ENCODE measurements around the gene FNDC5.
A peak's percentile ranks its signal among the peaks of the same experiment; 100 is the strongest.

The FNDC5 gene

DNA sequence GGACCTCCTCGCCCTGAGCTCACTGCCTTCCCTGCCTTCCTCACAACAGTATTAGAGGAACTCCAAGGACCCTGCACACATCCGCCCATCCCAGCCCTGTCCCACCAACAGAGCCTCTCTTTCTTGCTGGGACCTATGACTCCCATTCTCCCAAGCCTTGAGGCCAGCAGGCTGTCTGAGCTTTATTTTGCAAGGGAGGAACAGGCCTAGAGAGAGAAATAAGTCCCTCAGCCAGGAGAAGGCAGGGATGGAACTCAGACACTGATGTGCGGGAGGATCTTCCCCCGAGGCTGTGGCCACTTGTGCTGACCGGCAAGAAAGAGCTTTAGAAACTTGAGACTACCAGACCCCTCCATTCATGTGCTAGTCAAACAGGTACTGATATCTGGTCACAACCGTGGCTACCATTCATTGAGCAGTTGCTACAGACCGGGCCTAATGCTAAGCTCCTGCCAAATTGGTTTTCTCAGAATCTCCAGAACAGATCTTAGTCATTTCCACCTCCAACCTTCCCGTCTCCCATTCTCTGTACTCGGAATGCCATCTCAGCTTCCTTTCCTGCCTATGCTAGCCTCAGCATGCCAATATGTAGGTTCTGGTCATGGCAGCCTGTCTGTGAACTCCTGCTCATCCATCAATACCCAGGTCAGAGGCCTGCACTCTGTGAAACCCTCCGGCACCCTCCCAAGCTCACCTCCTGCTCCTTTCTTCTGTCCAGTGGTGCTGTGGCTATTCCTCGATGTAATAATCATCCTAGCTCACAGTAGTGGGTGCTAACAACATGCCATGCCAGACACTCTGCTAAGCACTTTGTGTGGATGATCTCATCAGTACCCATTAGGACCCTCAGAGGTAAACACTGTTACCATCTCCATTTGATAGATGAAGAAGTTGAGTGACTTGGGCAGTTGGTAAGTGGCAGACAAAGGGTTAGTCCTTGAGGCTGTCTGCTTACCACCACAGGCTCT, 26.7 kb upstream of the FNDC5 start:
- DNase-seq, result no peak

- no peak for DNase-seq
Measured at GRCh38 chr1:32896451-32896850, 25.7 kb upstream of the FNDC5 start.

DNA sequence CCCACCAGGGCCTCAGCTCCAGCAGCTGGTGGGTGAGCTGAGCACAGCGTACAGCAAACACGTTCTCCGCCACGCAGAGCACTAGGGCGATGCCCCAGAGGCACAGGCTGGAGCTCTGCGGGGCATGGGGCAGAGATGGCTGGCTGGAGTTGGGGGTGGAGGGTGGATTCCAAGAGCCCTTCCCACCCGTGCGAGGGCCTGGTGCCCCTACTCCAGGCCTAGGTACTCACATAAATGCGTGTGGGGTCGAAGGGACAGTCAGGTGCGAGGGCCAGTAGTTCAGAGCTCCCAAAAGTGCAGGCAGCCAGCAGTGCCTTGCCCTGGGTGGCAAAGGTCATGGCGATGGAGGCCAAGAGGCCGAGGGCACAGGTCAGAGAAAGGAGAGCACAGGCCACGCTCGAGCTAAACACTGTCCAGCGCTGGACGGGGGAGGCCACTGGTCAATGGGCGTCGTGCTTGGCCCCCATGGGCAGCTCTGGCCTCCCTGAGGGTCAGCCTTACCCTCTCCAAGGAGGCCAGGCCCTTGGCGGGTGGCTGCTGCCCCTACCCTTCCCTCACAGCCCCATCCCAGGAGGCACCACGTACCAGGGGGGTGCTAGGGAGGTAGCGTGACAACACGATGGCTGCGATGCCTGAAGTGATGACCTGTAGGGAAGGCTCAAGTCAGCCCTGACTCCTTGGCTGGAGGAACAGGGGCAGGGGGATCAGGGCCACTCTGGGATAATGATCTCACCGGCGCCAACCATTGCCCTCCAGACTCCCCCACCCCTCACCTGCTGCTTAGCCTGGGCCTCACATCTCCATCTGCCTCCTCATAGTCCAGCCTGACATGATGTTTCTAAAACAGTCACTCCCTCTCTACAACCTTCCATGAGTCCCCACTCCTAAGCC, 24.9 kb upstream of the FNDC5 start:
- DNase-seq, result no peak

GRCh38 chr1:32894681-32895080, 24.0 kb upstream of the FNDC5 start:
- no peak for DNase-seq

DNA sequence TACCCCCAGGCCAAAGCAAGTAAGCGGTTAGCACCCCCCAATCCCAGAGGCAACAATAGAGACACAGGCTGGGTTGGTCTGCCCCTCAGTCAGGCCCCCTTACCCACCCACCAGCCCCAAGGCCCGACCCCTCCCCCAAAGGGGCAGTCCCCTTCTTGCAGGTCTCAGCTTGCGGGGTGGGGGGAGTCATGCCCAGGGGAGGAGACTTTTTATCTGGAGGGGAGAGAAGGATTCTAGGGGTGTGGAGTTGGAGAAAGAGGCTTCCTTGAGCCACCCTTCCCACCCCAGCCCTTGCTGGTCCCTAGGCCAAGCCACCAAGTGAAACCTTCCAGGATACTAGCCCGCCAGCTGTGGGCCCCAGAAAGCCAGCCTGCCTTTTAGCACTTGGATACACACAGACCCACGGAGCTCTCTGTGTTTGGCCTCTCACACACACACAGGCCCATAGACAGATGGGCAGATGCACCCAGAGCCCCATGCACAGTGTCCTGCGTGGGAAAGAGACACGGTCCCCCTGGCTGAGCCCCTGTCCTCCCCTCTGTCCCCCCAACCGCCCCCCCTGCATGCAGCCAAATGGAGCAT, 23.4 kb upstream of the FNDC5 start:
- DNase-seq, result no peak

GRCh38 chr1:32893198-32894018, 22.7 kb upstream of the FNDC5 start:
- DNase-seq, result no peak

DNA sequence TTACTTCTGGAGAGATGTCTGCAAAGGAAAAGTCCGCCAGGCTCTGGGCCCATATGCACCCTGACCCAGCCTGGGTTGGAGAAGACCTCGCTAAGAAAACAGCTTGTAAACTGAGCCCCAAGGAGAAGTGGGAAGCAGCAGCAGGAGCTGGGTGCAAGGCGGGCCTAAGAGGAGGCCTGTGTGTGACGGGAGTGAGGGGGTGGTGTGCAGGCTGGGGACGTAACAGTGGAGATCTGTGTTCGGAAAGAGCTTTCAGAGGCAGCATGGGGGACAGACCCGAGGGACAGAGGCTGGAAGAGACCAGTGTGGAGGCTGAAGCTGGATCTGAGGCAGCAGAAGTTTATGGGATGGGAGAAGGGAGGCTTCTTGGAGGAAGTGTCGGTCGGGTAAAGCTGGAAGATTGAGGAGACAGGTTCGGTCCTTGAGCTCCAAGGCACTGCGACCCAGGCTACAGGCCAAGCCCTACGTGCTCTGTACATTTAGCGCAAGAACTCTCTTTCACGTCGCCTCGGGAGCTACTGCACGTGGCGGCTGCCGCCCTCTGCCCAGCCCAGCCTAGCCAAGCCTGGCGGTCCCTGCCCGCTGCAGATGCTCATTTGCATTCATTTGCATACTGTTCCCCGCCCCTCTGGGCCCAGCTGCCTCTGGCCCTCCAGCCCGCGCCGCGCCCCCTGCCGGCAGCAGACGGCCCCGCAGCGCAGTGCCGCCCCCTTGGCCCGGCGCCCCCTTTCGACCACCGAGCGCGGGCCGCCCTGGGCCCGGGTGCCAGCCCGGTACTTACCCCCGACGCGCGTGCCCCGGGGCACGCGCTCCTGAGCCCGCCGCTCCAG, 21.9 kb upstream of the FNDC5 start:
- DNase-seq, result peak; percentile 46

DNA sequence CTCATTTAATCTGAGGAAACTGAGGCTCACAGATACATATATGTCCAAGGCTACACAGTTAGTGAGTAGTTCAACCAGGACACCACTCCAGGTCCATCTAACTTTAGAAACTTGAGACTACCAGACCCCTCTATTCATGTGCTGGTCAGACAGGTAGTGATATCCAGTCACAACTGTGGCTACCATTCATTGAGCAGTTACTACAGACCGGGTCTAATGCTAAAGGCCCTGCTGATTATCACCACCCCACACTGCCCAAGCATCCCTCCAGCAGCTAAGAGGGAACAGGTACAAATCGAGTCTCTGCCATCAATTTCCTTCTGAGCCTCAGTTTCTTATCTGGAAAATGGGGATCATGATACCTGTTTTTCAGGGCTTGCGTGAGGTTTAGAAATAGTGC, 20.9 kb upstream of the FNDC5 start:
- no peak for DNase-seq

DNA sequence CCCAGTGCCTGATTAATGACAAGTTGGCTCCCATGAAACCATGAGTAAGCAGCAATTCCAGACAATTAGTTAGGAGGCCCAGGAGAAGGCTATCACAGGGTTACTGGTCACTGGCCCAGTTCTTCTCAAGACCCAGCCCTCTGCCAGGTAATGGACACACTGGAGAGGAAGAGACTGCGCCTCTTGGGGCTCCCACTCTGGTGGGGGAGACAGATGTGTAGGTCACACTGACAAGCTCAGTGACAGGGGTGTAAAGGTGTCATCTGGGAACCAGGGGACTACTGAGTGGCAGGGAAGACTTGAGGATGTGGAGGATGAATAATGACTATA, 20.5 kb upstream of the FNDC5 start:
- no peak for DNase-seq

DNA sequence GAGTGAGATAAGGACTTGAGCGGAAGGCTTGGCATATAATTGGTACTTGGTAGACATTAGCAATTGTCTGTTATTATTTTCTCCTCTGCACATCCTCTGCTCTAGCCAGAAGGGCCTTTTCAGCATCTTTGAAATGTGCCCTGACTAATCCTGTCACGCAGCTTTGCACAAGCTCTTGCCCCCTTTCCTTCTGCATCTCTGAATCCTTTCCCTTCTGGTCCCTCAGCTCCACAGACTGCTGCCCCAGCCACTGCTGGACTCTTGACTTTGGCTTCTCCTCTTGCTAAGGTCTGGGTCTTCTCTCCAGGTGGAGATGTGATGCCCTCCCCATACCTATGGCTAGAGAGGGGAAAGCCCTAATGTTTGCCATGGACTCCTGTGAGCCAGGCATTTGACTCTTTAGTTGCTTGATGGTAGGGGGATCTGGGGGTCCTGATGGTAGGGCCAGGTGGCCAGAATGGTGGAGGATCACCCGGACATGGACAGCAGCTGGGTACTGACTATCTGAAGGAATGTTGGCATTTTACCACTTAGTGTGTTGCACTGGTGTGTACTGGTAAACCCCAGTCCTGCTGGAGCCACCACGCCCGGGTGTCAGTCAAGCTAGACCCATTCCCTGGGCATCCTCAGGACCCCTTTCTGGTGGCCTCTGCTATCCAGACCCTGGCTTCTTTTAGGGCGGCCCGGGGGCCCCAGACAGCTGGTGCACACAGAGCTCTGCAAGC, 20.0 kb upstream of the FNDC5 start:
- DNase-seq, result no peak

- no peak for DNase-seq
Measured at GRCh38 chr1:32889731-32890278, 19.1 kb upstream of the FNDC5 start.

GRCh38 chr1:32888677-32889420, 18.1 kb upstream of the FNDC5 start:
- DNase-seq, result no peak

DNA sequence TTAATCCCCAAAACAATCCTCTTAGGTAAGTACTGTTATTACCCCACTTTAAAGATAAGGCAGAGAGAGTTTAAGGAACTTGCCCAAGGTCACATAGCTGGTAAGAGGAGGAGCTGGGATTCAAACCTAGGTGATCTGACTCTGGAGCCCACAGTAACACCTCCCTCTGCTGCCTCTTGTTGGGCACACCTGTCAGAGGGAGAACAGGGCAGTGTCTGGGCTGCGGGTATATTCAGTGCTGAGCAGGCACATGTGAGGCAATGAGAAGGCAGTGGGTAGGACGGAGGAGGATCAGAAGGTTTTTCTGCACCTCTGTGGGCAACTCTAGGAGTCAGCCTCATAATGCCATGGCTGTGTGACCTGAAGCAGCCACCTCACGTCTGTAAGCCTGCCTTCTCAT, 17.4 kb upstream of the FNDC5 start:
- DNase-seq, result no peak

GRCh38 chr1:32887623-32888022, 16.9 kb upstream of the FNDC5 start:
- no peak for DNase-seq

DNA sequence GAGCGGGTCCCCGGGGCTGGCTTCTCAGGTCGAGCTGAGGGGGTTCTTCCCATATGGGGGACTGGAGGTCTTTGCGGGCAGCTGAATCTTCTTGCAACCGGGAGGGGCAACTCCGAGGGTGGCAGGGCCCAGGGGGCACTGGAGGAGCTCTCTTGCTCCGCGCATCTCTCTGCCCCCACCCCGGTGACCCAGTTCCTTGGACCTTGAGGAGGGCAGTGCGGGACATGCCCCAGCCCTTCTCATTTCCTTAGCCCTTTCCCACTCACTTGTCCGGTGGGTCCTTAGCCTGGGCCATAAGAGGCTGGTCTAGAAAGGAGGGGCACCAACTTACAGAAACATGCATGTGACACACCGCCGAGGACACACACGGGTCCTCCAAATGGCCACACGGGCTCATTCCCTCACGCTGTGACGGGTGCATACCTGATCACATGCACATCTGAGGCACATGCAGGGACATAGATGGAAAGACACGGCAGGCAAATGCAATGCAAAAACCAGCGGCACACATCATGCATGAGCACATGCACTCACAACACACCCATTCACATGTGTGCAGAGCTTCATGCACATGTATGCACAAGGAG, 16.2 kb upstream of the FNDC5 start:
- no peak for DNase-seq

DNA sequence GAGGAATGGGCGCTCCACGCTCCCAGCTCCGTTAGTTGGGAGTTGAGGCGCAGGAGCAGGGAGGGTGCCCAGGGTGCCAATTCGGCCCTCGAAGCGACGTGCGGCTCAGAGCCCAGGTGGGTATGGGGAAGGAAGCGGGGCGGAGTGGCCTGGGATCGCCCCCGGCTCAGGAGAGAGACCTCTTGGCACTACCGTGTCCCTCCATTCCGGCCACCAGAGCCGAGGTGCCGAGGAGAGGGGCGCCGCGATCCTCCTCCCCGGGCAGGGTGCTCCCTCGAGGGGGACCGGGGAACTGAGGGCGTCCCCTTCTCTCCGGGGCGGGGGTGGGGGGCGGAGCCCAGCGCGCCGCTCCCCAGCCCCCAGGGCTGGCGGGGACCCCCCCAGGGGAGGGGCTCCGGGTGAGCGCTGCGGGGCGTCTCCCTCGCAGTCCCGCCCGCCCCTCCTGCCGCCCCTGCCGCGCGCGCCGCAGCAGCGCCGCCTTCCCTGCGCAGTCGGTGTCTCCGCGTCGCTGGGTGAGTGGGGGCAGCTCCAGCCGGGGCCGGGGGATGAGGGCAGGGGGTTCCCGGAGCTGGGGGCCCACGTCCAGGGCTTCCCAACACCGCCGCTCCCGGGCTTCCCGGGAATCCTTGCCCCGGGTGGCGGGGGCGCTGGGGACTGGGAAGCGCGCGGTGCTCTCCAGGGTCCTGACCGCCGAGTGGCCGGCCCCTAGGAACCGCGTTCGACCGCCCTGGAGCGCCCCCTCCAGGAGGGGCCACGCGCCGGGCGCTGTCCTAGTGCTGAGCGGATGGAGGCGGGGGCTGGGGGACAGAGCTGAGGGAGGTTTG, 15.5 kb upstream of the FNDC5 start, which contains the start of gene HPCA:
TSS of gene HPCA (plus strand) at position 488 of the 824 bp plus-strand sequence. CDS start 2,408 bp downstream, outside the sequence.
- no peak for DNase-seq

DNA sequence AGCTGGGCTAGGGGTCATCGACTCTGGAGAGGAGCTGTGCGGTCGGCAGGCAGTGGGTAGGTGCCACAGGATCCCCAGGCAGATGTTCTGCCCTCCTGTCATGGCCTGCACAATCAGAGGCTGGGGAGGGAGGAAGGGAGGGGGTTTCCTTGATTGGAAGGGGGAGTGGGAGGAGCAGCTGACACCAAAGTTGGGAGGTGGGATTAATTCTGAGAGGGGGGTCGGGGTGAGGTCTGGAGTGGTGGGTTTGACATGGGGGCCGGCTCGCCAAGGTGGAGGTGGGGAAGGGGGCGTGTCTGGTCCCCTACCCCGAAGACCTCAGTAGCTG, 14.9 kb upstream of the FNDC5 start:
- DNase-seq, result no peak

DNA sequence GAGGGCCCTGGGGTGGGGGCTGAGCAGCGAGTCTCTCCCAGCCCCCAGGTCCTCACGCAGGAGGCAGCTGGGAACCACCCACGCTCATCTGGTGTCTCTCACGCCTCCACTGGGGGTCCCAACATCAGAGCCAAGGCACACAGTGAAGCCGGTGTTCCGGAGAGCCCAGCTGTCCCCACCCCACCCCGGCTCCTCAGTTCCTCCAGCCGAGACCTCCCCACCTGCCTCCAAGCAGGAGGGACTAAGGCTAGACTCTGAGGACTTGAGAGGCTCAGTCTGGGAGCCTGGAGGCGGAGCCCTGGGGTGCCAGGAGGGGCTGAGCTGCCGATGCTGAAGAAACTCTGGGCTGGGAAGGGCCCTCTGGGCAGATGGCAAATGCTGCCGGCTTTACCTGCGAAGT, 14.0 kb upstream of the FNDC5 start:
- no peak for DNase-seq

- DNase-seq, result no peak
Measured at GRCh38 chr1:32884032-32884372, 13.3 kb upstream of the FNDC5 start.

Measured in NCI-H2029 (cell line).